ENCODE measurements around the gene CTXND1.

GRCh38 chr15:80242132-80242769 is 9.8 kb downstream of the CTXND1 start:
- TF ChIP-seq POLR2AphosphoS5 (IDR thresholded peaks at IDR 0.05; ENCODE audit: low read depth, low read length): no peak
- TF ChIP-seq TAF1 (IDR thresholded peaks at IDR 0.05; ENCODE audit: borderline replicate concordance, insufficient read depth, low read length): no peak
- no peak for TF ChIP-seq SIN3A (IDR thresholded peaks at IDR 0.05; ENCODE audit: borderline replicate concordance, insufficient read depth, low read length)
- TF ChIP-seq REST (IDR thresholded peaks at IDR 0.05; ENCODE audit: insufficient read depth in 1 of 2, low read depth in 2 of 2, low read length in 2 of 2): no peak
- no peak for TF ChIP-seq FOXP2 (optimal IDR thresholded peaks at IDR 0.05; ENCODE audit: borderline replicate concordance, extremely low read depth, extremely low read length, insufficient read depth)

Measured in PFSK-1 (cell line).